Type B pancreatic cell (in vitro differentiated cells): ENCODE measurements around the gene CCL3. TPM values are rescaled to one million over a fixed set of nuclear protein-coding genes. Genes with fewer than 3 reads are reported as not detected.
"Not testable (repeated sequence)": the region's sequence is repeated elsewhere in the genome, so short reads cannot be mapped to it uniquely, and the experiment has no call there.

ENCODE experiments used
- DNase-seq: peaks from one replicate; pipeline ENCODE4 v3.0.0; 2021; ENCODE audit warnings: mixed read lengths; ENCODE audit not compliant: unreplicated experiment; ENCODE audit errors: extremely low spot score
- H3K27ac Mint-ChIP-seq: 2 replicates; pipeline ENCODE4 v1.8.0; 2021; ENCODE audit warnings: mild to moderate bottlenecking, mixed read lengths
- H3K27me3 Mint-ChIP-seq: 2 replicates; pipeline ENCODE4 v1.8.0; 2021; ENCODE audit warnings: mixed read lengths
- H3K36me3 Mint-ChIP-seq: 2 replicates; pipeline ENCODE4 v1.8.0; 2021; ENCODE audit warnings: mixed read lengths
- H3K4me1 Mint-ChIP-seq: one replicate; pipeline ENCODE4 v1.8.0; 2021; ENCODE audit warnings: mixed read lengths; ENCODE audit not compliant: unreplicated experiment
- H3K4me3 Mint-ChIP-seq: 2 replicates; pipeline ENCODE4 v1.8.0; 2021; ENCODE audit warnings: mild to moderate bottlenecking, mixed read lengths
- H3K9me3 Mint-ChIP-seq: 2 replicates; pipeline ENCODE4 v1.8.0; 2021; ENCODE audit warnings: mixed read lengths
- total RNA-seq: library from RNA; stranded (reverse); gene quantifications from 2 replicates; pipeline ENCODE4 v1.2.1, GENCODE V29; 2021; ENCODE audit warnings: low replicate concordance
- TF ChIP-seq, protein P1 (sequence below): fragments of 200-600 bp; sonication (generic); conservative IDR thresholded peaks from 2 replicates; pipeline ENCODE4 v1.5.0; 2021; ENCODE audit warnings: antibody characterized with exemption, mild to moderate bottlenecking

The CCL3 gene
- total RNA-seq, 1 donor from 2014 or later: not detected

DNA sequence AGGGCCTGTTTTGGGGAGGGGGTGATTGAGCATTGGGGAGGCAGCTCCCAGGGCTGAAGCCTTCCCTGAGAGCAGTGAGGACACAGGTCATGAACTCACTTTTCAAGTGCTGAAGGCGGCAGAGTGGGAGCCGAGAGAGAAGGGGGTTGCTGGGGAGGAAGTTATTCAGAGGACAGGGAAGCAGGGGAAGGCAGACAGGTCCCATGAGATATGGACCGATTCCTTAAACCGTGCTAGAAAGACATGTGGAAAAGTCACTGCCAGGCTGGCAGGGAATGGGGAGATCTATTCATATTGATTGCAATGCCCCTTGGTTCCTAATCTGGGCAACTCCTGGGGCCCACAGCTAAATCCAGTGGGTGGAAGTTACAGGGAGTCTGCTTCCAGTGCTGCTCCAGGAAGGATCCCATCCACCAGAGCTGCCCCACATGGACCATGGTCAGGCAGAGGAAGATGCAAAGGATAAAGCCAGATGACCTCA, 14.8 kb upstream of the CCL3 start:
- Mint-ChIP-seq H3K27ac (no peak overlapping the region), H3K4me3 (no peak overlapping the region), H3K4me1 (no peaks in the 10 kb centered on the region), H3K9me3 (no peaks in the 10 kb centered on the region), H3K36me3 (no peaks in the 10 kb centered on the region), H3K27me3 (peaks cover 20% of the 10 kb centered on the region)
- TF ChIP-seq, protein P1, sequence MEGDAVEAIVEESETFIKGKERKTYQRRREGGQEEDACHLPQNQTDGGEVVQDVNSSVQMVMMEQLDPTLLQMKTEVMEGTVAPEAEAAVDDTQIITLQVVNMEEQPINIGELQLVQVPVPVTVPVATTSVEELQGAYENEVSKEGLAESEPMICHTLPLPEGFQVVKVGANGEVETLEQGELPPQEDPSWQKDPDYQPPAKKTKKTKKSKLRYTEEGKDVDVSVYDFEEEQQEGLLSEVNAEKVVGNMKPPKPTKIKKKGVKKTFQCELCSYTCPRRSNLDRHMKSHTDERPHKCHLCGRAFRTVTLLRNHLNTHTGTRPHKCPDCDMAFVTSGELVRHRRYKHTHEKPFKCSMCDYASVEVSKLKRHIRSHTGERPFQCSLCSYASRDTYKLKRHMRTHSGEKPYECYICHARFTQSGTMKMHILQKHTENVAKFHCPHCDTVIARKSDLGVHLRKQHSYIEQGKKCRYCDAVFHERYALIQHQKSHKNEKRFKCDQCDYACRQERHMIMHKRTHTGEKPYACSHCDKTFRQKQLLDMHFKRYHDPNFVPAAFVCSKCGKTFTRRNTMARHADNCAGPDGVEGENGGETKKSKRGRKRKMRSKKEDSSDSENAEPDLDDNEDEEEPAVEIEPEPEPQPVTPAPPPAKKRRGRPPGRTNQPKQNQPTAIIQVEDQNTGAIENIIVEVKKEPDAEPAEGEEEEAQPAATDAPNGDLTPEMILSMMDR: no peak
- DNase-seq: no peak

DNA sequence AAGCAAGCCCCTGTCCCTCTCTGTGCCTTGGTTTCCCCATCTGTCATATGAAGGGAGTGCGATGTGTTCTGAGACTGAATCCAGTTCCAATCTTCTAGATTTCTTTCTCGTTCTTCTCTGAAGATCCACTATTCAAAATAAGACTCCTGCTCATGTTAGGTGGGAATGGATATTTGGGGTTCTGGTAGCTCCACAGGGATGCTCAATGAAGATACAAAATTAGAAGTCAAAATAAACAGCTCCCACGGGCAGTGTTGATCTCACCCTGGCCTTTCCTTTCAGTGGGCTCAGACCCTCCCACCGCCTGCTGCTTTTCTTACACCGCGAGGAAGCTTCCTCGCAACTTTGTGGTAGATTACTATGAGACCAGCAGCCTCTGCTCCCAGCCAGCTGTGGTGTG, 14.3 kb upstream of the CCL3 start:
- H3K27me3 Mint-ChIP-seq: peaks cover 25% of the 10 kb centered on the region
- not testable (repeated sequence) for H3K4me3 Mint-ChIP-seq, H3K4me1 Mint-ChIP-seq, H3K9me3 Mint-ChIP-seq, DNase-seq, H3K27ac Mint-ChIP-seq, H3K36me3 Mint-ChIP-seq

DNA sequence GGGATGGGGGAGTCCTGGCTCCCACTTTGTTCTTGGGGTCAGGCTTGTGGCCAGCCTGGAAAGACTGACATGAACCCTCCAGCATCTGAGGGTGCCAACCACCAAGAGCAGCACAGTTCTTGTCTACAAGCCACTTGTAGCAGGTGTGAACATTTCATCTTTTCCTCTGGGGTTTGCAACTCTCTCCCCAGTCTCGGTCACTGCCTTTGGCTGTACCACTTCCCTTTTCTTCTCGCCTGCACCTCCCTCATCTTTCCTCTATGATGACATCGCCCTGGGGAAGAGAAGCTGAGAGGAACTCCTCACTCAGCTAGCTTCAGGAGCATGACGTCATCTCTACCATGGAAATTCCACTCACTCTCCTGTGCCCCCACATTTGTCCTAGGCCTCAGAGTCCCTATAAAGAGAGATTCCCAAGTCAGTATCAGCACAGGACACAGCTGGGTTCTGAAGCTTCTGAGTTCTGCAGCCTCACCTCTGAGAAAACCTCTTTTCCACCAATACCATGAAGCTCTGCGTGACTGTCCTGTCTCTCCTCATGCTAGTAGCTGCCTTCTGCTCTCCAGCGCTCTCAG, 13.5 kb upstream of the CCL3 start, which contains the start of gene CCL4:
CCL4 (plus strand) TSS at position 427 of the 575 bp plus-strand sequence; CDS start at position 506, 79 bp downstream.
- not testable (repeated sequence) for H3K27ac Mint-ChIP-seq, H3K4me1 Mint-ChIP-seq, H3K4me3 Mint-ChIP-seq, H3K9me3 Mint-ChIP-seq, DNase-seq, H3K36me3 Mint-ChIP-seq
- peaks cover 25% of the 10 kb centered on the region for H3K27me3 Mint-ChIP-seq

DNA sequence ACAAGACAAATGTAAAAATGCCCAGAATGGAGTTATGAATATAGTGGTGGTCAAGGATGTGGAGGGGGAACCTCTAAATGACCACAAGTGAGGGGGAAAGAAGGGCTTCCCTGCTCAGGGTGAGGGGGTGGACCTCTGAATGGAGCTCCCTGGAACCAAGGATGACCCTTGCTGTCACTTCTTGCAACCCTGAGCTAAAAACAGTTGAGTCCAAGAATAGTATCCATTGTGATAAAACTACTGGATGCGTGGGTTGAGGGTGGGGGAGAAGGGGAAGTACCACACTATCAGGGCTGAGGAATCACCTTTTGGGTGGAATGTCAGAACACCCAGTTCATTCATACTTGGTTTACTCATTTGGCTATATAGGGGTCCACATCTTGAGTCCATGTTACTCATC, 9.1 kb upstream of the CCL3 start:
- H3K4me3 Mint-ChIP-seq, H3K9me3 Mint-ChIP-seq, H3K36me3 Mint-ChIP-seq, DNase-seq, H3K4me1 Mint-ChIP-seq, H3K27ac Mint-ChIP-seq: not testable (repeated sequence)
- peaks cover 14% of the 10 kb centered on the region for H3K27me3 Mint-ChIP-seq

DNA sequence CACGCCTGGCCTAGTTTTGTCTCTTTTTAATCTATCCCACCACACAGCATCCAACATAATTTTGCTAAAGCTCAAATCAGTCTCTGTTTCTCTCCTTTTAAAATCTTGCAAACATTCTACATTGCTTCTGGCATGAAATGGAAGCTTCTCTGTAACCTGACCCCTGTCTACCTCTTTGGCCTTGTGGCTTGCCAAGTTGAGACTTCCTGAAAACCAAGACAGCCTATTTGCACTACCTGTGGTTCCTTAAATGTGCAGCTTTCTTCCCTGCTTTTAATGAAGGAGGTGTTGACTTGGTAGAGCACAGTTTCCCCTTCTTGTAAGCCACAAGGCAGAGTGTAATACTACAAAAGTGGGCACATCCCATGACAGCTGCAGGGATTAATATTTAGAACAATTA, 6.0 kb upstream of the CCL3 start:
- Mint-ChIP-seq H3K27ac (no peak overlapping the region), H3K4me3 (no peak overlapping the region), H3K36me3 (no peaks in the 10 kb centered on the region), H3K4me1 (no peaks in the 10 kb centered on the region), H3K27me3 (peaks cover 15% of the 10 kb centered on the region), H3K9me3 (no peaks in the 10 kb centered on the region)
- TF ChIP-seq, protein P1: no peak
- DNase-seq: no peak

DNA sequence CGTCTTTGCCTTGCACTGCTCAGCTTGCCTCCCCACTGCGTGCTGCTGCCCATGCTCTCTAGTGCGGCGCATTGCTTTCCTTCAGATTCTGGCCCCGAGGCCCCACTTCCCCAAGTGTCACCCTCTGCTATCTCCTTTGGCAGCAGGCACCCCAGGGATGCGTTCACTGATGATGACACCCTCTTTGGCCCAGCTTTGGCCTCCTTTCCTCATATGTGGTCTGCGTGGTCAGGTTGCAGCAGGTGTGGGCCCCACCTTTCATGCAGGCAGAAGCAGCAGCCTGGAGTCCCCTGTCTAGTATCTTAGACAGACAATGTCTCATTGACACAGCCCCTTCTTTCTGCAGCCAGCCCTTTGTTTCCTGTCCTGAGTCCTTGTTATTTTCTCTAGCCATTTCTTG, 4.8 kb upstream of the CCL3 start:
- Mint-ChIP-seq H3K36me3 (no peaks in the 10 kb centered on the region), H3K27me3 (peaks cover 13% of the 10 kb centered on the region), H3K9me3 (no peaks in the 10 kb centered on the region), H3K27ac (no peak overlapping the region), H3K4me3 (no peak overlapping the region), H3K4me1 (no peaks in the 10 kb centered on the region)
- DNase-seq: no peak
- TF ChIP-seq, protein P1: no peak

DNA sequence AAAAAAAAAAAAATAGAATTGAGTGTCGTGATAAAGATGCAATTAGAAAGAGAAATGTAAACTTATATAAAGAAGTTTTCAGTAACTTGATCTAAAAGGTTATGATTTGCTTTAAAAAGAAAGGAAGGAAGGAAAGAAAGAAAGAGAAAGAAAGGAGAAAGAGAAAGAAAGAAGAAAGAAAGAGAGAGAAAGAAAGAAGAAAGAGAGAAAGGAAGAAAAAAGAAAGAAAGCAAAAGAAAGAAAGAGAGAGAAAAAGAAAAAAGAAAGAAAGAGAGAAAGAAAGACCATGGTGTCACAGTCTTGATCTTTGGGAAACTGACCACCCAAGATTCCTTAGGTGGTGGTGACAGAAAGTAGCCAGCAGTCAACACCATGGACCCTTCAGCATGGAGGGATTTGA, 4.3 kb upstream of the CCL3 start:
- Mint-ChIP-seq H3K36me3 (no peaks in the 10 kb centered on the region), H3K27ac (no peak overlapping the region), H3K4me3 (no peak overlapping the region), H3K4me1 (no peaks in the 10 kb centered on the region), H3K27me3 (peaks cover 10% of the 10 kb centered on the region), H3K9me3 (no peaks in the 10 kb centered on the region)
- TF ChIP-seq, protein P1: no peak
- DNase-seq: no peak

DNA sequence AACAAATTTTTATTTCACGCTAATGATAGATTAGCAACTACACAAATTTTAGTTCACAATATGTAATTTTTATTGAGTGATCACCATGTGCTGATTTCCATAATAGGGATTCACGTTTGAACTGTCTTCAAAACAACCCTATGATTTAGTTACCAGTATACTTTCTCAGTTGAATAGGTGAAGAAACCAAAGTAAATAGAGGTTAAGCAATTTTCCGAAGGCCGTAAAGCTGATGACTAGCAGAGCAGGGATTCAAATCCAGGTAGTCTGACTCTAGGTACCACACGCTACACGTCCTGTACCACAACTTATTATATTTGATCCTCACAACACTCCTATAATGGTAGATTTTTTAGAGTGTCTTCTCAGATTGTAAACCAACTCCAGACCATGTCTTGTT, 2.8 kb upstream of the CCL3 start:
- not testable (repeated sequence) for H3K4me1 Mint-ChIP-seq, H3K36me3 Mint-ChIP-seq, DNase-seq, H3K4me3 Mint-ChIP-seq, H3K9me3 Mint-ChIP-seq, H3K27ac Mint-ChIP-seq
- peaks cover 12% of the 10 kb centered on the region for H3K27me3 Mint-ChIP-seq
